Amygdala (tissue), 56 donors: ENCODE data around the gene PPARG.
A peak's percentile ranks its signal among the peaks of the same experiment; 100 is the strongest.

Experiments
- DNase-seq, 56 donors: peaks; one replicate each; lab custom pipeline; 2025; lab: John Stamatoyannopoulos, UW

The PPARG gene

GRCh38 chr3:12401208-12401607, 112.3 kb downstream of the PPARG start:
- DNase-seq, result no peak

- peak in 10 of 56 donors; percentile 1 to 27 (median 11) for DNase-seq
Observed at GRCh38 chr3:12405432-12406272, 116.8 kb downstream of the PPARG start.

- DNase-seq, result no peak
Observed at GRCh38 chr3:12408984-12409683, 120.3 kb downstream of the PPARG start.

- DNase-seq, result no peak
Observed at GRCh38 chr3:12409684-12410596, 121.1 kb downstream of the PPARG start.

- DNase-seq, result no peak
Observed at GRCh38 chr3:12413721-12414255, 124.9 kb downstream of the PPARG start.

- DNase-seq, result no peak
Observed at GRCh38 chr3:12415014-12415680, 126.3 kb downstream of the PPARG start.

GRCh38 chr3:12416731-12417130, 127.9 kb downstream of the PPARG start:
- no peak for DNase-seq

- DNase-seq, result no peak
Observed at GRCh38 chr3:12420393-12420792, 131.5 kb downstream of the PPARG start.

- DNase-seq, result no peak
Observed at GRCh38 chr3:12421132-12421531, 132.3 kb downstream of the PPARG start.

GRCh38 chr3:12423131-12423530, 134.3 kb downstream of the PPARG start:
- no peak for DNase-seq

GRCh38 chr3:12423918-12424630, 135.2 kb downstream of the PPARG start:
- DNase-seq, result no peak

- DNase-seq, result no peak
Observed at GRCh38 chr3:12424635-12425319, 135.9 kb downstream of the PPARG start.

- no peak for DNase-seq
Observed at GRCh38 chr3:12425850-12426579, 137.1 kb downstream of the PPARG start.

- no peak for DNase-seq
Observed at GRCh38 chr3:12427551-12427950, 138.7 kb downstream of the PPARG start.

GRCh38 chr3:12428126-12428525, 139.3 kb downstream of the PPARG start:
- DNase-seq, result no peak

GRCh38 chr3:12430086-12430485, 141.2 kb downstream of the PPARG start:
- no peak for DNase-seq

- DNase-seq, result no peak
Observed at GRCh38 chr3:12433823-12434222, 145.0 kb downstream of the PPARG start.
